Fibroblast of villous mesenchyme (primary cell): ENCODE data around the gene MZT1. TPM values are rescaled to one million over a fixed set of nuclear protein-coding genes. Genes with fewer than 3 reads are reported as not detected.

Experiments used
- DNase-seq: peaks from one replicate; pipeline ENCODE4 v3.0.0-alpha.2; 2010; ENCODE audit warnings: low read depth
- H3K4me3 ChIP-seq: 2 replicates; pipeline ENCODE4 v1.5.1; 2011; ENCODE audit warnings: low read depth, mild to moderate bottlenecking, low read length
- total RNA-seq: library from RNA; depleted of rRNA; stranded (reverse); fragments of >200 nt; gene quantifications from 2 replicates; pipeline ENCODE4 v1.2.3, GENCODE V29; 2012
- TF ChIP-seq, protein P1 (sequence below): IDR thresholded peaks from 2 replicates; pipeline ENCODE4 v1.5.1; 2012; ENCODE audit warnings: low read depth, mild to moderate bottlenecking, low read length; ENCODE audit not compliant: insufficient read depth

MZT1 gene
- total RNA-seq, 1 donor = 21.2 TPM

DNA sequence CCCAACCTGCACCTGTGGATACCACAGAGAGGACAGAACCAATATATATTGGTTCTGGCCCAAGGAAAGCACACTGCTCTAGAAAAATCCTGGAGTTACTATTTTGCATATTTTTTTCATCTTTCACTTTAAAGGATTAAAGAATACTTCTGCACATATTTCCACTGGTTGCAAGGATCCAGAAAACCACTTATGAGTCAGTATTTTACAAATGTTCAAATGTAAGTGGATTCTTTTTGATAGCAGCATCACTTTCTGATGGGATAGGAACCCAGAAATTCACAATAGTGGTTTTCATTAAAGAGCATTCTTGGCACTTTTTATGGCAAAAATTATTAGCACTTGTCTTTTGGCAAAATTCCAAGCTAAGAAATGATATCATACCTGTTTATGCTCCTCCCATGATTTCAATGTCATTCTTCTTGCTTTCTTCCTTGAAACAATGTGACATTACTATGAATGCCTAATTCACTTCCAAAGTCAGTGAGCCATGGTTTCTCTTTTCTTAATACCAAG lies 38.2 kb downstream of the MZT1 start:
- TF ChIP-seq, protein P1, sequence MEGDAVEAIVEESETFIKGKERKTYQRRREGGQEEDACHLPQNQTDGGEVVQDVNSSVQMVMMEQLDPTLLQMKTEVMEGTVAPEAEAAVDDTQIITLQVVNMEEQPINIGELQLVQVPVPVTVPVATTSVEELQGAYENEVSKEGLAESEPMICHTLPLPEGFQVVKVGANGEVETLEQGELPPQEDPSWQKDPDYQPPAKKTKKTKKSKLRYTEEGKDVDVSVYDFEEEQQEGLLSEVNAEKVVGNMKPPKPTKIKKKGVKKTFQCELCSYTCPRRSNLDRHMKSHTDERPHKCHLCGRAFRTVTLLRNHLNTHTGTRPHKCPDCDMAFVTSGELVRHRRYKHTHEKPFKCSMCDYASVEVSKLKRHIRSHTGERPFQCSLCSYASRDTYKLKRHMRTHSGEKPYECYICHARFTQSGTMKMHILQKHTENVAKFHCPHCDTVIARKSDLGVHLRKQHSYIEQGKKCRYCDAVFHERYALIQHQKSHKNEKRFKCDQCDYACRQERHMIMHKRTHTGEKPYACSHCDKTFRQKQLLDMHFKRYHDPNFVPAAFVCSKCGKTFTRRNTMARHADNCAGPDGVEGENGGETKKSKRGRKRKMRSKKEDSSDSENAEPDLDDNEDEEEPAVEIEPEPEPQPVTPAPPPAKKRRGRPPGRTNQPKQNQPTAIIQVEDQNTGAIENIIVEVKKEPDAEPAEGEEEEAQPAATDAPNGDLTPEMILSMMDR = no peak
- DNase-seq = no peak

DNA sequence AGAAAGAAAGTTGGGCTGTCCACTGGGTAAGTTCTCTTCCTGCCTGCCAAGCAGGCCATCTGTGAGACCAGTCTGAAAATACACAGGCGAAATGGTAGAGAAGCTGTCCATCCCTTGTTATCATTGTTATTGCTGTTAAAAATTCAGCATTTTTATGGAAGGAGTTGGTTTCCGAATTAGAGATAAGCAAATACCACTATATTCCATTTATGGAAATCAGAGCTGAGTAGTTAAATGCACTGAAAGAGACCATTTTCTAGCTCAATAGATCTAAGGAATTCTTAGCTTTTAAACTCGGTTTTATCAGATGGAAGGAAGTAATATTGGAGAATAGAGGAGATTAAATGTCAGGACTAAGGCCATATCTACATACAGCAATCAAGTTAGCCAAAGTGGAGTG lies 40.7 kb downstream of the MZT1 start:
- TF ChIP-seq, protein P1 = no peak
- DNase-seq = no peak
- no peak overlapping the region for H3K4me3 ChIP-seq

More for the DNA sequence above, 38.2 kb downstream of the MZT1 start:
- no peak overlapping the region for H3K4me3 ChIP-seq

DNA sequence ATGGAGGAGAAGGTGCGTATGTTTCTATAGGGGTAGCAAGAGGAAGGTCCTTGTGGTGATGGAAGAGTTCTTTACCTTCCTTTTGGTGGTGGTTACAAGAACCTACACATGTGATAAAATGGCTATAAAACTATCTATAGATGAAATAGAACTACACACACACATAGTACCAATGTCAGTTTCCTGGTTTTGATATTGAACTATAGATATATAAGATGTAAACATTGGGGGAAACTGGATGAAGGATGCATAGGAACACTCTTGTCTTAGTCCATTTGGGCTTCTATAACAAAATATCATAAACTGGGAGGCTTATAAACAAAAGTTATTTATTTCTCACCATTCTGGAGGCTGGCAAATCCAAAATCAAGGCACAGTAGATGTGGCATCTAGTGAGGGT lies 47.1 kb downstream of the MZT1 start:
- no peak for DNase-seq
- no peak overlapping the region for H3K4me3 ChIP-seq
- TF ChIP-seq, protein P1 = no peak

- H3K4me3 ChIP-seq = no peak overlapping the region
- DNase-seq = no peak
- TF ChIP-seq, protein P1 = no peak
These were observed 49.1 kb downstream of the MZT1 start for GRCh38 chr13:72678312-72678711.

DNA sequence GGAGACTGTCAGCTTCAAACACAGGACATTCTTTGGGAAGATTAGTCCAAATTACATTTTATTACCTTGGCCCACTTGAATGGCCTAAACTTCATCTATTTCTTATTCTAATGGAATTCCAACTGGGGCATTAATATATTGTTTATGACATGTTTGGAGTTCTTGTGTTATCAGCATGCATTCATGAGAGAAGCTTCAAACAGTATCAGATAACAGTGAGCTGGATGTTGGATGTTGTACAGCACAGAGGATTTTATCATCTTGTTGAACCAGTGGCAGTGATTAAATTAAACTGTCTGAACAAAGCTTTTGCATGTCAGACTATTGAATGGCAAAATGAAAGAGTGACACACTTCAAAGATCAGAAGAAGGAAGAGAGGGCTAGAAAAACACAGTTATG lies 50.0 kb downstream of the MZT1 start:
- no peak overlapping the region for H3K4me3 ChIP-seq
- TF ChIP-seq, protein P1 = no peak
- no peak for DNase-seq

DNA sequence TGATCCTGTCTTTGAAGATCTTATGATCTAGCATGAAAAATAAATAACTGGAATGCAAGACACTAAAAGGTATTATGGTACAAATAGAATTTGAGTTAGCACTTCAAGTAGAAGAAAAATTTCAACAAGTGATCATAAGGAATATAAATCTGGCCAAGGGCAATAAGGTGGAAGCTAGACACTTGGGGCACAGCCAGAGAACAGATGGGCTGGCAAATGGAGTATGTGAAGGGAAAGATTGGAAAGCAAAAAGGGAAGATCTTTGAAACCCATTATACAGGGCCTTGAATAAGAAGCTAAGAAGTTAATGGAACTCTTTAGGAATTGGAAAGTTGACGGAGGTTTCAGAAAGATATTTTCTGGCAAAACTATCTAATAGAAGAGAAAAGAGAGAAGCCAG lies 61.0 kb downstream of the MZT1 start:
- DNase-seq = no peak
- TF ChIP-seq, protein P1 = no peak
- H3K4me3 ChIP-seq = no peak overlapping the region

DNA sequence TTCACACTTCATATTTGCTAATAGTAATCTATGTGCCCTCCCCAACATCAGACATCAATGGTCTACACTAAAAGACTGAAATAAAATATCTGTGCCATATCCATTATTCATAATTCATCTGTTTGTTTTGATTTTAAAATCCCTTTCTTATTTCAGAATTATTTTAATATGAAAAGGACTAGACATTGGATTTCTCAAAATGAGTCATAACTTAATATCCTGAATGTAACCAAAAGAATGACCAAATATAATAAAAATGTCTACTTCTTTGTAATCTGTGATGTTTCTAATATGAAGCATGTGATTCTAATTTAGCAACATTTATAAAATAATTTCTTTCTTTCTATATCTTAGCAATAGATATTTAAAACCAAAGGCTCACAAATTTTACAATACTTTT lies 64.9 kb downstream of the MZT1 start:
- DNase-seq = no peak
- TF ChIP-seq, protein P1 = no peak
- no peak overlapping the region for H3K4me3 ChIP-seq
